DND-41 (cell line): ENCODE results near the gene STAC.

Experiments used
- EZH2 ChIP-seq: IDR thresholded peaks from 3 replicates; pipeline ENCODE4 v1.6.1; 2012; ENCODE audit warnings: borderline replicate concordance, low read depth, mild to moderate bottlenecking, moderate library complexity, low read length, inconsistent platforms; ENCODE audit not compliant: severe bottlenecking
- TF ChIP-seq, protein P1 (sequence below): IDR thresholded peaks from 2 replicates; pipeline ENCODE4 v1.5.1; 2012; ENCODE audit warnings: borderline replicate concordance, low read length, moderate library complexity, mild to moderate bottlenecking; ENCODE audit not compliant: poor library complexity, severe bottlenecking; ENCODE audit errors: extremely low read depth

DNA sequence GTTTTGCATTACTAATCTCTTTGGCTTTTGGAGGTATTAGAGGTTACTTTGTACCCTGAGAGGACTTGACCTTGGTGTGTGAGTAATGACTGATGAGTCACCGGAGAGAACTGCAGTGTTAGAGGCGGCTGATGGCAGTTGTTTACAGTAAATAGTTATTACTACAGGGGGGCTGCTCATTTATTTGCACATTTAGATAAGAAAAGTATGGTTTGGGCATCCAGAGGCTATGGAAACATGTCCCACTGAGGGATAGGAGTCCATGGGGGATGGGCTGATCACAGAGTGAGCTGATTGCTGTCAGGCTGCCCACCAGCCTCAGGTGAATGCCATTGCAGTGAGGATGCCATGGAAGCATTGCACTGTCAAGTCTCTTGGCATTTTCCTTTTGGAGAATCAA is 17.3 kb upstream of the STAC start:
- TF ChIP-seq, protein P1, sequence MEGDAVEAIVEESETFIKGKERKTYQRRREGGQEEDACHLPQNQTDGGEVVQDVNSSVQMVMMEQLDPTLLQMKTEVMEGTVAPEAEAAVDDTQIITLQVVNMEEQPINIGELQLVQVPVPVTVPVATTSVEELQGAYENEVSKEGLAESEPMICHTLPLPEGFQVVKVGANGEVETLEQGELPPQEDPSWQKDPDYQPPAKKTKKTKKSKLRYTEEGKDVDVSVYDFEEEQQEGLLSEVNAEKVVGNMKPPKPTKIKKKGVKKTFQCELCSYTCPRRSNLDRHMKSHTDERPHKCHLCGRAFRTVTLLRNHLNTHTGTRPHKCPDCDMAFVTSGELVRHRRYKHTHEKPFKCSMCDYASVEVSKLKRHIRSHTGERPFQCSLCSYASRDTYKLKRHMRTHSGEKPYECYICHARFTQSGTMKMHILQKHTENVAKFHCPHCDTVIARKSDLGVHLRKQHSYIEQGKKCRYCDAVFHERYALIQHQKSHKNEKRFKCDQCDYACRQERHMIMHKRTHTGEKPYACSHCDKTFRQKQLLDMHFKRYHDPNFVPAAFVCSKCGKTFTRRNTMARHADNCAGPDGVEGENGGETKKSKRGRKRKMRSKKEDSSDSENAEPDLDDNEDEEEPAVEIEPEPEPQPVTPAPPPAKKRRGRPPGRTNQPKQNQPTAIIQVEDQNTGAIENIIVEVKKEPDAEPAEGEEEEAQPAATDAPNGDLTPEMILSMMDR: no peak
- TF ChIP-seq EZH2: no peak
